Dermis blood vessel endothelial cell (primary cell): ENCODE data around the gene TRAPPC8. TPM values are rescaled to one million over a fixed set of nuclear protein-coding genes. Genes with fewer than 3 reads are reported as not detected.

Source experiments
- DNase-seq: peaks from one replicate; pipeline ENCODE4 v3.0.0; 2010
- total RNA-seq: library from RNA; depleted of rRNA; stranded (reverse); fragments of >200 nt; gene quantifications from 2 replicates; pipeline ENCODE4 v1.2.3, GENCODE V29; 2014

The TRAPPC8 gene
- total RNA-seq, 1 donor from 2014 or later: 62.8 TPM

- no peak for DNase-seq
These were observed 150.9 kb downstream of the TRAPPC8 start for GRCh38 chr18:31791817-31792579.

- DNase-seq: no peak
These were observed 153.5 kb downstream of the TRAPPC8 start for GRCh38 chr18:31789409-31789808.

GRCh38 chr18:31783059-31783458 is 159.9 kb downstream of the TRAPPC8 start:
- DNase-seq: no peak

Other genes with a start within 250 kb of the TRAPPC8 start
- not detected in 2 replicates for gene SLC25A52, start 182.2 kb downstream of the TRAPPC8 start, total RNA-seq
- 4.3 and 9.4 TPM in 2 replicates for gene RNF125, start 75.7 kb upstream of the TRAPPC8 start, total RNA-seq
- 26.7 and 36.7 TPM in 2 replicates for gene RNF138, start 148.7 kb upstream of the TRAPPC8 start, total RNA-seq
- not detected in 2 replicates for gene MEP1B, start 246.9 kb upstream of the TRAPPC8 start, total RNA-seq